SIG-M5 (cell line): ENCODE measurements around the gene FRMPD2.
"Not testable (repeated sequence)": the region's sequence is repeated elsewhere in the genome, so short reads cannot be mapped to it uniquely, and the experiment has no call there.

Source experiments
- DNase-seq: peaks from one replicate; lab custom pipeline; 2025; lab: John Stamatoyannopoulos, UW

FRMPD2 gene

DNA sequence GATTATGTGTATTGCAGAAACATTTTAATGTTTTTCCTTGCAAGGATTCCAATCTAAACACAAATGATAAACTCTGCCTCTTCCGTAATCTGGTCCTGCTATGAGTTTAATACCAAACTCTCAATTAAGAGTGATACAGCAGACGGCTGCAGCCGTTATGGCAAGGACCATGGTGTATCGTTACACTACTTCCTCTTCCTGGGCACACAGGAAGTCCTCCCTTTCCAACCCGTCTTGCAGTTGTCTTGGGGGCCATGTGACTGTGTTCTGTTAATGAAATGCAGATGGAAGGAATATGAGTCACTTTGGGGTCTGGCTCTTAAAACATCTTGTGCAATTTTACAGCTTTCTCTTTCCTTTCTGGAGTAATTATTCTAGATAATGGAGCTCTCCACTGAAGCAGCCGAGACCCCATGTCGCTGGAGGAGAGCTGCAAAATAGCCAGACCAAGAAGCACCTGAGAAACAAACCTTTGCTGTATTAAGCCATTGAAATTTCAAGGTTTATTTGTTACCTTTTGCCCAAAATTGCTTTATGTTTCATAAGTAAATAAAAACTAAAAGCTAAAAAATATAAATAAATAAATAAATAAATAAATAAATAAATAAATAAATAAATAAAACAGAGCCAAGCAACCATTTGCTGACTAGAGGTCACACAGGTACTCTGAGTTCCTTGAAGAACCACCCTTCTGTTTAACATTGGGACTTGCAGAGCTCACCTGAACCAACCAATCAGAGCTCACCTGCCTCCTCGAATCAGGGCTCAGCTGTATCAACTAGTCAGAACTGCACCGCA, 74.7 kb downstream of the FRMPD2 start:
- DNase-seq, result peak; percentile 10

DNA sequence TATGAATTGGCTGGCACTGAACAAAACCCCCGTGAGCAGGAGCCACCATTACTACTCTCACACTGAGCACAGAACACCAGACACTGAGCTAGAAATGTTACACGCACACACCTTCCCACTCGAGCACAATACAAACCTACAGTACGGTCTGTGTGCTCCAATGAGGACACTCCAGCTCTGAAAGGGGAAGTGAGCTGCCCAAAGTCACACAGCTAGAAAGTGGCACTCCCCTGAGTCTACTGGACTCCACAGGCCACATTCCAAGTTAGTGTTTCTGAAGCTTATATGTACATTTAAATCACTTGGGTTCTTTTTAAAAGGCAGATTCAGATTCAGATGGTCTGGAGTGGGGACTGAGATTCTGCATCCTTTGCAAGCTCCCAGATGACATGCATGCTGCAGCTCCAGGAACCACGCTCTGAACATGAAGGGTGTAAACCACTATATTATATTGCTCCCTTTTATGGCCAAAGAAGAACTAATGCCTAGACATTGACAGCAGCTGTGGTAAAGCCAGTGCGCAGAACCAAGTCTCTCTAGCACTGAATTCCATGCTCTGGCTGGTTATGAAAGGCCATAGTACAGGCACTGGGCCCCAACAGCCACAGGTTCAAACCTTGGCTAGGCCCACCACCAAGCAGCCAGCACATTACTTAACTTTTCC, 77.1 kb downstream of the FRMPD2 start:
- DNase-seq, result no peak

DNA sequence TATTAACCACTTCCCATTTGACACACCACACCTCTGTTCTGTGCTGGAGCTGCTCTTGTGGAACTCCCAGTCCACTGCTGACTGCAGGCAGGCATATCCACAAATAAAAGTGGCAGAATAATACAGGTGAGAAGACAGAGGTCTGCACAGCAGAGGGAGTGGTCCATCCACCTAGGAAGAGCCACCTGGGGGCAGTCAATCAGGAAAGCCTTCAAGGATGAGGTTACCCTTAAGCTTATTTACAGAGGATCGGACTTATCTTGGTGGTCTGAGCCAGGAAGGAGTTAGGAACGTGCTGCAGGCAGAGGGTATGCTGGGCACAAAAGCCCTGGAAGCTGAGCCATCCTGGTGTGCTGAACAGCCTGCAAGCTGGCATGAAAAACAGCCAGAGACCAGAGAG, 78.7 kb downstream of the FRMPD2 start:
- DNase-seq, result no peak

DNA sequence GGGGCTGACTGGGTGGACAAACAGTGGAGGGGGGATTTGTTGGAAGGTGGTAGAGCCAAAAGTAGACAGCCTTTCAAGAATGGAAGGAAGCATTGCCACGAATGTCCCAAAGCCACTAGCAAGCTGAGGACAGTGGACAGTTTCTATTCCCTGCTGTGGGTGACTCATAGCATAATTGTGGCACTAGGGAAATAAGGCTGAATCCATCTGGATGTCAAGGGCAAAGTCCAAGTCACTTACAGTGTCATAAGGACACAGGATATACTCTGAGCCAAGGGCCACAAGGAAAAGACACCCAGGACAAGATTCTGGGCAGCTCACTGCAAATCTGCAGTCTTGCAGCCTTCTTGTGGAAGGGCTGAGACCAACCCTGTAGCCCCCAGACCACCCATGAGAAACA, 79.7 kb downstream of the FRMPD2 start:
- no peak for DNase-seq

DNA sequence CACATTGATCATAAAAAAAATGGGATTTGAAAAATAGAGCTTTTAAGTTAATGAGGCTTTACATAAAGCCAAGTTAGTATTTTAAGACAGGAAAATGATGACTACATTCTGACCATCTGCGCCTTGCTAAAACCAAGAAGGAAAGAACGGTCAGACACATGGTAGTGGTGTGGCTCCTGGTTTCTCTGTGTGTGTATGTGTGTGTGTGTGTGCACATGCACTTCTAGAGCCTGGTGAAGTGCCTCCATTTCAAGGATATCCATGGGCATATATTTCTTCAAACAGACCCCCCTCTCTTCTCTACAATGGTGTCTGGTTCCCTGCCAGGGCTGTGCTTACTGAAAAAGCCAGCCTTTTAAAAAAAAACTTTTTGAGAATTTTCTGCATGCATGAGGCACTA, 80.9 kb downstream of the FRMPD2 start:
- DNase-seq, result no peak

DNA sequence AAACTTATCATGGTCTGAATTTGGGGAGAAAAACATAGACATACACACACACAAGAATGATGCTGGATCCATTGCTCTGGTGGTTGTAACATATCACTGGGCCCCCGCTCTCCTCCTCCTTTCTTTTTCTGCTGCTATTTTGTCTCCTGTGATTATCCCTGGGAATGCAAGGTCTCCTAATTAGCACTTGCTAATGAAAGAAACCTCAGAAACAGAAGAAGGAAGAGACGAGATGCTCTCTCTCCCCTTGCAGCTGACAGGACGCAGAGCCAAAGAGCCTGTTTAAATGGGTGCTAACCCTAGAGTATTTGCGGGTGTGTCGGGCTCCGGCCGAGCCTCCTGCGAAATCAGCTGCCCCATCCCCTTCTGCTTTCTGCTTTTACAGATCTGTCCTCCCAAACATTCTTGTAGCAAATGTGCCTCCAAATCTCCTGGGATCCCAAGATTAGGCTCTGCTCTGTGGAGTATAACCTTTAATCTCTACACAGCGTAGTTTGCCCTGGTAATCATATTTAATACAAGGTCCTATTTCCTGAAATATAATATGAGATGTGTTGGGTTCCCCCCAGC, 81.5 kb downstream of the FRMPD2 start:
- no peak for DNase-seq

DNA sequence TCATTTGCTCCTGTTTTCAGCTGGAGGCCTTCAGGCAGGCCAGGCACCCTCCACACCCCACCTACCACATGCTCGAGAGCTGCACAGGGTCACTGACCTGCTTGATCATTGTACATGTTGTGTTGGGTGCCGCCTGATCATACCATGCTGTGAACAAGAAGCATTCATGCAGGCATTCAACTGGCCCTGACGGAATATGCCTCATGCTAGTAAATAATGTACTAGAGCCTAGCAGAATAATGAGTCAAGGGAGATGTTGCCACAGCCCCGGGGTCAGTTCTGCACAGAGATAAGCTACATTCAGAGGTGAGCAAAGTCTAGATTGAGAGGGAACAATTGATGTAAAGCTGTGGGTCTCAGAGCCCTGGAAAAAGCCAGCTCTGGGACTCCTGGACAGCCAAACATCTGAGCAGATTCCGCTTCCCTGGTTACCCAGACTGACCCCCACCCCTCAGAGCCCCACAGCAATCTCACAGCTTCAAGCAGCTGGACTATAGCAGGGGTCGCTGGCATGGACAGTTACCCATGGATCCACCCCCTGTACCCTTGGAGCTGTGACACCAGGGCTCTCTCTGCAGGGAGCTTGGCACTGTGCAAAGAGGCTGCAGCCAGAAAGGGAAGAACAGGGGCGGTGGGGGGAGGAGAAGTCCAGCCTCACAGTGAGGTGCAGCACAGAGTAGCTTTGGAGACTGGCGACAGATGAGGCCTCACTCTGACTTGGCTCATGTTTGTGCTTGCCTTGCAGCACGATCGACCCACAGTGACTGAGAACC, 86.6 kb downstream of the FRMPD2 start:
- DNase-seq, result no peak

DNA sequence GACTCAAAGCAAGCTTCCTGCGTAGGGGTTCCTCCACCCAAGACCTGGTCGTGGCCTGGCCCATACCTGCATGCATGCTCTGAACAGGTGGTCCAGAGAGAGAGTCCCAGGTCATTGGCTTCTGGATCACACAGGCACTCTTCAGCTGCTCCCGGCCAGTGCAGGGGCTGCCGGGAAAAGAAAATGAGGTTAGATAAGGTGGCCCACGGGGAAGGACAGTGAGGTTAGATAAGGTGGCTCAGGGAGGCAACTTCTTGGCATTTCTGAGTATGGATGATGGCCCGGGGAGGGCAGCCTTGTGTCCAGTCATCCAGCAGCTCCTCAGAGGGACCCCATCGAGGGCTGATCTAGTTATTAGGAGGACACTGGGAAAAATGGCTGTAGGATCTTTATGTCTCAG, 87.4 kb downstream of the FRMPD2 start:
- no peak for DNase-seq

DNA sequence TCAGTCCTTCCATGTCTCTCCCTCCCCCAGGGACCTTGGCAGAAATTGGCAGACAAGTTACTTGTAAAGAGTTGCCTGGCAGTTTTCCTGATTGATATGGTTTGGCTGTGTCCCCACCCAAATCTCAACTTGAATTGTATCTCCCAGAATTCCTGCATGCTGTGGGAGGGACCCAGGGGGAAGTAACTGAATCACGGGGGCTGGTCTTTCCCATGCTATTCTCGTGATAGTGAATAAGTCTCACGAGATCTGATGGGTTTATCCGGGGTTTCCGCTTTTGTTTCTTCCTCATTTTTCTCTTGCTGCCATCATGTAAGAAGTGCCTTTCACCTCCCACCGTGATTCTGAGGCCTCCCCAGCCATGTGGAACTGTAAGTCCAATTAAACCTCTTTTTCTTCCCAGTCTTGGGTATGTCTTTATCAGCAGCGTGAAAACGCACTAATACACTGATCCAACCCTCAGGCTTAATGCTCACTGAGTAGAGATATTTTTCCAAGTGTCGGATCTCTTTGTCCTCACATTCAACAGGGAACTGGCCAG, 88.2 kb downstream of the FRMPD2 start:
- DNase-seq, result not testable (repeated sequence)

DNA sequence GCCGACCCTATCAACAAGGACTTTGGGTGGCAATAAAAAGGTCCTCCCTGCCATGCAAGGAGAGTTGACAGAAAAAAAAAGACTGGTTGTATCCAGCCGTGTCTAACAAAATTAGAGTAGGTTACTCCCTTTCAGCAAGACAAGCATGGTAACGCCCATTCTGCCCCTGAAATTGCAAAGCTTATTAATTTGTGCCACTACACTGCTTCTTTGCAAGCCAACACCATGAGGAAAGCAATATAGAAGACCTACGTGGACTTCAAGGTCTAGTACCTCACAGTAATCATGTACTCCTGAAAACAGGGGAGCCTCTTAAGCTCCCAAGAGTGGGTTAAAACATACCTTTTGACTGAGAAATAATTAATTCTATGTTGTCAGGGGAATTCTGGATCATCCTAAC, 90.3 kb downstream of the FRMPD2 start:
- no peak for DNase-seq

DNA sequence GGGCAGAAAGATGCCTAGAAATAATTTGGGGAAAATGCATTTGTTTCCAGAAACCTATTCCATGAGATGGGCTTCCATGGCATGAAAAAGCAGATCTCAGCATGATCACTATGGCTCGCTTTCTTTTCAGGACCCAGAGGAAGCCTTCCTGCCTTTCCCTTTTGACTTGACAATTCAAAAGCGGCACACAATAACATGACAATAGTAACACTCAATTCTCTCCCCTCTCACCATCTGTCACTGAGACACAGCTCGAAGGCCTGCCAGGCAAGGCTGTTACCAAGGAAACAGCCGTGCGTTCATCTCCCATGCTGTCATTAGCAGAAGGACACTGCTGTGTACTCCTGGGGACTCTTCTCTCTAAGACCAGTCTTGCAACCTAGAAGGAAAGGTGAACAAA, 101.8 kb downstream of the FRMPD2 start:
- DNase-seq, result not testable (repeated sequence)

DNA sequence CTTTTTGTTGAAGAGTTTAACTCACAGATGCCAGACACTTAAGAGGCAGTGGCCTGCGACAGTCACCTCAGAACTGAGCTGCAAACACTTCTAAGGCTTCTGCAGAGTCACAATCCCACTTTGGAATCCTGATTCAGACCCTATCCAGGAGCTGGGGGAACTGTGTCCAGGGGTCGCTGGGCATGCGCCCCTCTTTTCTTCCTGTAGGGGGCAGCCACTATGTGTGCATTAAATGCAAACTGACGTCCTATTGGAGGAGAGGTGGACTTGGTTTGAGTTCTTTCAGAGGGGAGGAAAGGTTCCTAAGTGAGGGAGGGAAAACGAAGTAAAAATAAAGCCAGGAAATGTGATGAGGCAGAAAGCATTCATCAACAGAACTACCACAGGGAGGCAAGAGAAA, 113.8 kb downstream of the FRMPD2 start:
- not testable (repeated sequence) for DNase-seq

DNA sequence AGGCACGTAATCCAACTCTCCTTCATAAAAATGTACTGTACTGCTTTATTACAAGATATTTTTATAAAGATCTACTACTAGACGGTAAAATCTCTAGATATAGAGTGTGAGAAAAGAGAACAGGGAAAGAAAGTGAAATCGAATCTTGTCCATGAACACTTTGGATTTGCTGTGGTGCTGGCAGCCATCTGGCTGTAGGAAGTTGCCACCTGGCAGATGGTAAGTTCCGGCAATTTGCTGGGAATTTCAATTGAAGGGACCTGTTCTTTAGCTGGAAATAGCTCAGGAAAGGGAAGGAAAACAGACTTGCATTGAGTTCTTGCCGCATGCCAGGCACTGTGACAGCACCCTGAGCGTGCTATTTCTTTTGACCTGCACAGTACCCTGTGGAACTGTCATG, 114.3 kb downstream of the FRMPD2 start:
- DNase-seq, result not testable (repeated sequence)

DNA sequence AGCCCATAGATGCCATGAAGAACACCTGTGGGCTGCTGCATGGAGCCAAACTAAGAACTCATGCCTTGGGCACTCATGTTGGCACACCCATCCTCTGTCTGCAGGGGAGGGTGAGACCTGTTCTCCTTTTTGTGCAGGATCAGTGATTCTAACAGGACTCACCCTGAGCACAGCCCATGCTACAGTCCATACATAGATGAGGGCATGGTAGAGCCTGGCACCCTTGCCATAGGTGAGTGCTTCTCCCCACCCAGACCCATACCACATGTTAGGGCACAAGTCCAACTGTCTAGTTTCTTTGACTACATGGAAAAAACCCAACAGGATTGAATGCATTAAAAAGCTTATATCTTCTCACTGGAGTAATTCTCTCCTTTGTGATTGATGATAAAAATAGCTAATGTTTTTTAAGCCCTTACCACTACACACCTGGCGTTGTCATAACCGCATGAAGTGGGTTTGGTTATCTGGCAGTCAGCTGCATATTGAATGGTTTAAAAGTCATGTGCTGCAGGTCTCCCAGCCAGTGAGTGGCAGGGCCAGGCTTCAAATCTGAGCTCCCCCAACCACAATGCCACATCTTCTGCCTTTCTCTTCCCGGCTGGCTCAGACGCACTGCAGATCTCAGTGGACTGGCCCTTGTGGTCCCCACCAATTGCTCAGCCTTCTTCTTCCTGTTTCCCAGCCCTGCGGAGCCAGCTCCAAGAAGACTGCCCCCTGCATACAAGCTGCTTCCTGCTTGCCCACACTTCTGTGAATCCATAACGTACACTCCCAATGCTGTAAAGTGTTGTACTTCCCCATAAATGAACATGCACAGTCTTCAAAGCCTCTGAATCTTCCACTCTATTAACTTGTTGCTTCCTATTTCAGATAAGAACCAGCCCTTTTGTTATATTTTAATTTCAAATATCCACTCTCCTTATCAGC, 120.0 kb downstream of the FRMPD2 start:
- not testable (repeated sequence) for DNase-seq

DNA sequence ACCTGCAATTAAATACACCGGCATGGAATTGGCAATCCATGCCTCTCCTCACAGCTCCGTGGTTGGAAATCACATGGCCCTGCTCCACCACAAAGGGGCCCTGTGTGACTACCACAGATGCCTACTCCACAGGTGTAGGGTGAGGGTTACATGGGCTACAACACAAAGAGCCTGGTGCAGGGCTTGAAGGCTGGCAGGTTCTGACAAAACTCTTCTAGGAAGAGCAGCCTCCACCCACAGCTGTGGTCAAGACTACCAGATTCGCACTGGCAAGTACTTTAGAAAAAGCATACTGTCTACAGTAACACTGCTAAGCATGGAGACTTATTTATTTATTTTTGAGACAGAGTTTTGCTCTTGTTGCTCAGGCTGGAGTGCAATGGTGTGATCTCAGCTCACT, 126.9 kb downstream of the FRMPD2 start:
- not testable (repeated sequence) for DNase-seq

DNA sequence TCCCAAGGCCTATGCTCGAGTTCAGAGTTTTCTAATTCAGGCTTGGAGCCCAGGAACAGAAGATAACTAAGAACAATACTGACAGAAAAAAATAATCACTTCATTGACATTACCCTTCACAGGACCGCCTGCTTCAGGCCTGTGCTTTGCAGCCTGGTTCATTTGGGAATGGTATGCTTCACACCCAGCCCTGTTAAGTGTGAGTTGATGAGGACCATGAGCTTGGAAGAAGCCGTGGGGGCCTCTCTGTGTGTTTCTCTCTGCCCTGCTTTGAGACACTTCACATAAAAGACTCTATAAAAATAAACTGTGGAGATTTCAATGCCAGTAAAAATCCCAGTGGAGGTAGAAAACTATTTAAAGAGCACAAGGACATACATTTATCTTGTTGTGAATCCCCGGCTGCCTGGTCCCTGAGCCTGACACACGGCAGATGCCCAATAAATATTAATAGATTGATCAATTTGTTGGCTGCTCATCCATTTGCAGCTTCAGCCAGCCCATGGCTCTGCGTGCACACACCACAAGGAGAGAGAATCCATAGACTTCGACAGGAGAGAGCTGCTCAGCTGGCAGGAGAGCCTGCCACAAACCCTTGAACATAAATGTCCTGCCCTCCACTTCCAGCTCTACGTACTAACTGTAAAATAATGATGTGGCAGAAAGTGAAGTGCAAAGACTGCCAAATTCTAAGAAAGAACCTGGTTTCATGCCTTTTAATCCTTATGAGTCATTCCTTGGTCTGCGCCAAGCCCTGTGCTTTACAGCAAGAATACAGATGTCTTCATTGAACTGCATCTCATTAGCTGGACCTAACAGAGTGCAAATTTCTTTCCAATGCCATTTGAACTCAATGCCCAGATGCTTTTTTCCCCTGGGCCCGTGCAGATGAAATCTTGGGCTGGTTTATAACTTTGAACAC, 130.5 kb downstream of the FRMPD2 start:
- not testable (repeated sequence) for DNase-seq

DNA sequence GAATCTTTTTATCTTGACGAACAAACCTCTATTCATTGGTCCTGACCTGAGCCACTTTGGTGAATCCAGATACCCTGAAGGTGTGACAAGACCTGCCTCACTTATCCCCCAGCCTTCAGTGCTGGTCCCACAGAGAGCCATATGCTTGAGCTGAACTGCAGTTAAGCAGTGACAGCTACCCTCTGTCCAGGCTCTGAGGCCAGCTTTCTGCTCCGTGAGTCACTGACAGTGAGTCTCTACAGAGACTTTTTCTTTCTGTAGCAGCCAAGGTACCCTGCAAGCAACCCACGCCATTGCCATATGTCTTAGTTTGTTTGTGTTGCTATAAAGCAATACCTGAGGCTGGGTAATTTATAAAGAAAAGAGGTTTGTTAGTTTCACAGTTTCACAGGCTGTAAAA, 133.5 kb downstream of the FRMPD2 start:
- DNase-seq, result not testable (repeated sequence)

DNA sequence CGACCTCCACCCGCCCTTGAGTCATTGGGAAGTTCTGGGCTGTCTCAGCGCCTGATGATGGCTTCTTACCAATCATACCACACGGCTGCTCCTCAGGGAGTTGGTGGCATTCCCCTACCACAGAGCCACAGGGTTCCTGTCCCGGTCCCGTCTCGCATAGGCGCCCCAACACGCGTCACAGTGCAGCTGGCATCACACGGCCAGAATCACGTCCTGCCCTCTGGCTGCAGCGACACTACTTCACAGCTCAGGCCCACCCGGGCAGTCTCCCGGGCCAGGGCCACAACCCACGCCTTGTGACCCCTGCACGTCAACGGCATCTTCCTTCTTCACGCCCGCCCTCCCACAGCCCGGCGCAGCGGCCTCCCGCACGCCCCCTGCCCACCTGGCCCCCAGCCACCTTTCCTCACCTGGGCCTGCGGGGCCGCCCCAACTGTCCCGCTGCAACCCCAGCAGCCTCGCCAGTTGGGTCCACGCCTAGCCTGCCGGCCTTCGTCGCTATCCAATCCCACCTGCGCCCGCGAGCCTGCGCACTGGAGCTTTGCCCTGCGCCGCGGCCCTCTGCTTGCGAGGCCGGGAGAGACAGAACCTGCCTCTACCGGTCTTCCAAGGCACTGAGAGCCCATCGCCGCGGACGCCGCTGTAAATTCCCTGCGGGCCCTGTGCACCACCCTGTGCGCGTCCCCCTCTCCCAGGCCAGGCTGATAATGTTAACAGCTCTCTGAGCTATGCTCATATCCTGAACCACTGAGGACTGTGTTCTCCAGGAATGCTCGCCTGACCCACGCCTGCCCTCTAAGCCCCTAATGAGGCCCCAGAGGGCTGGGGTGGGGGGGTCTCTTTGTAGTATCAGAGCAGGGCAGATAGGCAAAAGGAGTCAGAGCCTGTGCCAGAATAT, 134.3 kb downstream of the FRMPD2 start:
- DNase-seq, result not testable (repeated sequence)

DNA sequence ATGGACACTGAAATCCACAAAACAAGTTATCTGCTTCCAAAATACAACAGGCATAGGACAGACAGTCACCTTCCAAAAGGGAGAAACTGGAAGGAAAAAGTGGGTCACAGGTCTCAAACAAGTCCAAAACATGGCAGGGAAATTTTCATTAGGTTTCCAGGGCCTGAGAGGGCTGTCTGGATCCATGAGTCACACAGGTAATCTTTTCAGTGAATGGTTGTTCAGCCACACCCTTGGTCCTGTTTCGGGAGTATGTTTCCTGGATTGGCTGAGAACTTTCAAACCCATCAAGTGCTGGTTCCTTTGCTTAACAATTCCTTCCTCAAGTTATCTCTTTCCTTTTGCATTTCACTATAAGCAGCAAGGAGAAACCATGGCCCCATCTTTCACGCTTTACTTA, 145.5 kb downstream of the FRMPD2 start:
- DNase-seq, result not testable (repeated sequence)
